Endometrium (tissue), 2 donors: ENCODE measurements around the gene ABCA3.
"Not testable (repeated sequence)": the region's sequence is repeated elsewhere in the genome, so short reads cannot be mapped to it uniquely, and the experiment has no call there.

Experiments
- FAIRE-seq: peaks from 2 replicates; lab custom pipeline; 2012; peaks lifted over from hg19 to GRCh38; lab: Jason Lieb, UNC
- donor health status: control.
- donor health status: control.

The ABCA3 gene

GRCh38 chr16:2252806-2253148, 87.8 kb downstream of the ABCA3 start:
- FAIRE-seq: no peak

GRCh38 chr16:2251296-2252111, 89.0 kb downstream of the ABCA3 start, which contains the start of gene ECI1:
TSS of gene ECI1 (minus strand) at chr16:2251587. CDS start at chr16:2251566, 21 bp downstream.
- peak; percentile 83 for FAIRE-seq

- FAIRE-seq: no peak
These were observed 89.8 kb downstream of the ABCA3 start for GRCh38 chr16:2250652-2251295.

- FAIRE-seq: no peak
These were observed 94.1 kb downstream of the ABCA3 start for GRCh38 chr16:2246301-2246885.

GRCh38 chr16:2244926-2245795, 95.4 kb downstream of the ABCA3 start:
- no peak for FAIRE-seq

- FAIRE-seq: no peak
These were observed 96.2 kb downstream of the ABCA3 start for GRCh38 chr16:2244301-2244700.

GRCh38 chr16:2243781-2244180, 96.7 kb downstream of the ABCA3 start:
- no peak for FAIRE-seq

GRCh38 chr16:2243031-2243528, 97.4 kb downstream of the ABCA3 start:
- no peak for FAIRE-seq

- no peak for FAIRE-seq
These were observed 97.9 kb downstream of the ABCA3 start for GRCh38 chr16:2242598-2242997.

- not testable (repeated sequence) for FAIRE-seq
These were observed 100.2 kb downstream of the ABCA3 start for GRCh38 chr16:2240331-2240730.

GRCh38 chr16:2238838-2239675, 101.5 kb downstream of the ABCA3 start:
- FAIRE-seq: no peak

GRCh38 chr16:2238150-2238837, 102.2 kb downstream of the ABCA3 start:
- FAIRE-seq: no peak

- no peak for FAIRE-seq
These were observed 102.9 kb downstream of the ABCA3 start for GRCh38 chr16:2237493-2238149.

GRCh38 chr16:2237102-2237482, 103.4 kb downstream of the ABCA3 start:
- FAIRE-seq: no peak

- FAIRE-seq: no peak
These were observed 104.0 kb downstream of the ABCA3 start, which contains the start of gene DNASE1L2 for GRCh38 chr16:2236337-2237101. TSS of gene DNASE1L2 (plus strand) at chr16:2236444. CDS start at chr16:2236817, 373 bp downstream.

- FAIRE-seq: no peak
These were observed 104.7 kb downstream of the ABCA3 start for GRCh38 chr16:2235695-2236336.

- no peak for FAIRE-seq
These were observed 105.3 kb downstream of the ABCA3 start for GRCh38 chr16:2235234-2235651.

GRCh38 chr16:2234813-2235170, 105.7 kb downstream of the ABCA3 start:
- FAIRE-seq: no peak
